Epithelial cell of esophagus (primary cell): ENCODE data around the gene INPP5A.

Experiments used
- DNase-seq: peaks from one replicate; pipeline ENCODE4 v3.0.0; 2010; ENCODE audit warnings: low read depth
- H3K4me3 ChIP-seq: 2 replicates; pipeline ENCODE4 v1.5.1; 2011; ENCODE audit warnings: mild to moderate bottlenecking, low read length, control low read depth
- CTCF ChIP-seq: IDR thresholded peaks from 2 replicates; pipeline ENCODE4 v1.5.1; 2011; ENCODE audit warnings: low read depth, mild to moderate bottlenecking, low read length, control low read depth, inconsistent platforms; ENCODE audit not compliant: insufficient read depth; ENCODE audit errors: missing control alignments

The INPP5A gene

GRCh38 chr10:132804785-132805426 lies 267.3 kb downstream of the INPP5A start:
- TF ChIP-seq CTCF = no peak
- H3K4me3 ChIP-seq = no peak overlapping the region
- no peak for DNase-seq

GRCh38 chr10:132805599-132805998 lies 268.0 kb downstream of the INPP5A start:
- DNase-seq = no peak
- no peak for TF ChIP-seq CTCF
- no peak overlapping the region for H3K4me3 ChIP-seq

- no peak overlapping the region for H3K4me3 ChIP-seq
- DNase-seq = no peak
- no peak for TF ChIP-seq CTCF
Measured at GRCh38 chr10:132806110-132806509, 268.5 kb downstream of the INPP5A start.

GRCh38 chr10:132806561-132807003 lies 269.0 kb downstream of the INPP5A start:
- TF ChIP-seq CTCF = no peak
- no peak for DNase-seq
- H3K4me3 ChIP-seq = no peak overlapping the region

GRCh38 chr10:132807621-132808049 lies 270.0 kb downstream of the INPP5A start:
- no peak for TF ChIP-seq CTCF
- no peak for DNase-seq
- no peak overlapping the region for H3K4me3 ChIP-seq

GRCh38 chr10:132808383-132809231 lies 271.0 kb downstream of the INPP5A start:
- no peak for TF ChIP-seq CTCF
- H3K4me3 ChIP-seq = no peak overlapping the region
- no peak for DNase-seq
